ENCODE results near the gene LOXHD1.

Gene LOXHD1

DNA sequence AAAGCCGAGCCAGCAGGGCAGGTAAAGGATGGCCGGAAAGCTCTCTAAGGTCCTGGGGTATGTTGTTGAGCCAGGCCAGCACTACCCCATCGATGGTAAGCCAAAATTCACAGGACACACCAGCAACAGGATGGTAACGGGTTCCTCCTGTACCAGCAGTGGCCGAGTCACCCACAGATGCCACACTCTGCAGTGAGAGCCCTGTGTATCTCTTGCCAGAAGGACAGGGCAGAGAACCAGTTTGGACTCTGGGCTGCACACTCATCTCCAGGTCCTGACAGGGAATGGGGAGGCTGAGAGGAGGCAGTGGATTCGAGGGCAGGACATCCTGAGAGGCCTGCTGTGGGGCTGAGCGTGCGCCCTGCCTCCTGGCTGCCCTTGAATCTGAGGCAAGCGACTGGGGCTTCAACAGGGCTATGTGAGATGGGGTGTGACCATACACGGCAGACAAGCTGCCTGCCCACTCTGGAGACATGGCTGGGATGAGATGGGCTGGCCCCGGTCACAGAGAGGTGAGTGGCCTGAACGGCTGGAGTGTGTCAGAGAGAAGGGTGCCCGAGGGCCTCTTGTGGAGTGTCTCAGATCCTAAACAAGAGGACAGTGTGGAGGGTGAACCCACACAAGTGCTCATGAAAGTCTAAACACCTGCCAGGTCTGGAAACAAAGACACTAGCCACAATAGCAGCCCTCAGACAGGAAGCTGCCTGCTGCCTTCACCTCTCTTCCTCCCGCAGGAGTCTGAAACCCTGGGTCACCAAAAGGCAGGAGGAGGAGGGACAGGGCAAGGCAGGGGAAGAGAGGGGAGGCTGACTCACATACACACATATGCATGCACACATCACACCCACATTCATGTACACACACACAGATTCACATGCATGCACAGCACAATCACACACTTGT lies 182.3 kb downstream of the LOXHD1 start:
- no peak for DNase-seq

DNA sequence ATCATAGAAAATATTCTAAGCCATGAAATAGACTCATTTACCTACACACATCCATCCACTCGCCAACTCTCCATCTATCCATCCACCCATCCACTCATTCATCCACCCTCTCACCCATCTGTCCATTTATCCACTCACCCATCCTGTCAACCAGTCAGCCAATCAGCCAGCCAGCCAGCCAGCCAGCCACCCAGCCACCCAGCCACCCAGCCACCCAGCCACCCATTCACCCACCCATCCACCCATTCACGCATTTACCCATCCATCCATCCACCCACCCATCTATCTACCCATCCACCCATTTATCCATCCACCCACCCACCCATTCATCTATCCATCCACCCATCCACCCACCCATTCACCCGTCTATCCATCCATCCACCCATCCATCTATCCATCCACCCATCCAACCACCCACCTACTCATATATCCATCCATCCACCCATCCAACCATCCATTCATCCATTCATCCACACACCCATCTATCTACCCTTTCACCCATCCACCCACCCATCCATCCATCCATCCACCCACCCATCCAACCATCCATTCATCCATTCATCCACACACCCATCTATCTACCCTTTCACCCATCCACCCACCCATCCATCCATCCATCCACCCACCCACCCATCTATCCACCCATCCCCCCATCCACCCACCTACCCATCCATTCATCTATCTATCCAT lies 185.1 kb downstream of the LOXHD1 start:
- DNase-seq: no peak

DNA sequence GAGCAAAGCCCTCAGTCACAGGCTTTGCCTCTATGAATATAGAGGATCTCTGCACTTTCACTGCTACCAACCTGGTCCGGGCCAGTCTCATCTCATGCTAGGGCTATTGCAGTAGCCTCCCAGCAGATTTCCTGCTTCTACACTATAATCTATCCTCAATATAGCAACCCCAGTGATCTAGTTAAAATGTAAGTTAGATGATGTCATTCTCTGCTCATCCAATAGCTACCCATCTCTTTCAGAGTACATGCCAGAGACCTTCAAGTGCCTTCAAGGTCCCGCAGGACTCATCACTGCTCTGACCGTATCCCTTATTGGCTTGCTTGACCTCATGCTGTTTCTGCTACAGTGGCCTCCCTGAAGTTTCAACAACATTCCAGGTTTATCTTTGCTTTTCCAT lies 186.3 kb downstream of the LOXHD1 start:
- DNase-seq: no peak

- DNase-seq: no peak
These were observed 187.7 kb downstream of the LOXHD1 start for GRCh38 chr18:46469186-46469915.

- DNase-seq: no peak
These were observed 188.4 kb downstream of the LOXHD1 start for GRCh38 chr18:46468426-46469180.

DNA sequence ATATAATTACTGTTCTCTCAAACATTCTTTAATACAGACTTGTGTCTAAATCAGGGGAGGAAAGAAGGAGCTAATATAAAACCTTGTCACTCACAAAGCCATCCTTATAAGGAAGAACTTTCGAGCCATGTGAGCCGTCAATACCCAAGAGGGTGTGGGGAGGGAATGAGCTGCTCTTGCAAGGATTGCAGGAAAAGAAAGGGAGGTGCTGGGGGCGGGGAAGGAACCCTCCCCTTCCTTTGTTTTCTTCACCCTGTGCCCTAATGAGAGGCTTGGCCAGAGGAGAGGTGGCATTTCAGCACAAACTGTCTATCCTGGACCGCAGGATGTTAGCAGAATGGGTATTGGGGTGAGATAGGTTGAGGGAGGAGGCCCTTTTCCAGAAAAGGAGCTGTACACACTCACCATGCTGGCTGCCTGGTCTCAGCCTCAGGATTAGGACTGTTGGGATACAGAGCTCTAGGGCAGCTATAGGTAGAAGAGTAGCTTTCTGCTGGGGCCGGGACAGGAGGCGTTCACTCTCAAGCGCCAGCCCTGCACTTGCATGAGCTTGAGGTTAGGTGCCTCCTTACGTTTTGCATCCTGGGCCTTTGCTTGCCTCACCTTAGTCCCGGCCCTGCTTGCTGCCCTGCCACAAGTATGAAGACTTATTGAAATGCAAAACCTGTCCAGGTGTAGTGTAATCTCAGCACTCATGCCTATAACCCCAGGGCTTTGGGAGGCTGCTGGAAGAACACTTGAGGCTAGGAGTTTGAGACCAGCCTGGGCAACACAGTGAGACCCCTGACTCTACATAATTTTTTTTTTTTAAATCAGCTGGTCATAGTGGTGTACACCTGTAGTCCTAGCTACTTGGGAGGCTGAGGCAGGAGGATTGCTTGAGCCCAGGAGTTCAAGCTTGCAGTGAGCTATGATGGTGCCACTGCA lies 190.5 kb downstream of the LOXHD1 start:
- no peak for DNase-seq

DNA sequence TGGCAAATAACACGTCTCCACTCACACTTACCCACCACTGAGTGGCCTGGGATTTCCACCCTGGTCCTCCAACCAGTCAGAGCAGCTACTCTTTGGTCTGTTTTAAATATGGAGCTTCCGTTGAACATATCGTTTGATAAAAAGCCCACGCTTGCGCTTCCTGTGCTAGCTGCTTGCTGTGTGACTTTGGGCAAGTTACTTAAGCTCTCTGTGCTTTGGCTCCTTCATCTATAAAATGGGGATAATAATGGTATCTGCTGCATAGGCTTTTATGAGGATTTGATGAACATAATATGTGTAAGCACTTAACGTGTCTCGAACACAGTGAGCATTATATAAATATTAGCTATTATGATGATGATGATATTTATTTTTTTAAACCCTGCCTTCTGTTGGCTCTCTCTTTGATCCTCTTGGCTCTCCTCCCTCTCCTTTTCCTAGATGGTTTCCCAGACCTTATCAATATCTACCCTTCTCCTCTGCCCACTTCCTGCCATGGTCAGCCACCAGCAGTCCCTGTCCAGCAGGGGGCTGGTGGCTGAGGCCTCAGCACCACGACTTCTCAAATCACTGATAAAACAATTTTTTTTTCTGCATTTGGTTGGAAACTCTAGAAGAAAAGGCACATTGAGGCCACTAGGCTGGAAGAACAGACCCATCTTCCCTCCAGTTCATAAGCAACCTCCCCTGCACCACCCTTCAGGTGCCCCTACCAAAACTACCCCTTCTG lies 191.9 kb downstream of the LOXHD1 start:
- DNase-seq: no peak

DNA sequence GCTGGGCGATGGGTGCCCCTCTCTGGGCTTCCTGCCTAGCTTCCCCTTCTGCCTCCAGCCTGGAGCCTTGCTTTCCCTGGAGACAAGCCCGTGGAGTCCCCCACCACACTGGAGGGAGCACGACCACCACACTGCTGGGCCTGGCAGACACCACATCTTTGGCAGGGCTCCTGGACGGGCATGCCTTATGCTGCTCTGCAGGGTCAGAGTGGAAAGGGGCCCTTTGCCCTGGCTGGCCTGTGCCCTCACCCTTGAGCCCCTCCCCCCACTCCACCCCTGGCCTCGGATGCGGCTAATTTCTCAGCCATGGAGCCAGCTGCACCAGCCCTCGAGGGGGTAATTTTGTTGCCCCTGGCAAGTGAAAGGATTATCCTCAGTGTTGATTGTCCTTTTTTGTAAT lies 194.5 kb downstream of the LOXHD1 start:
- no peak for DNase-seq

- DNase-seq: no peak
These were observed 195.0 kb downstream of the LOXHD1 start for GRCh38 chr18:46461993-46462392.

DNA sequence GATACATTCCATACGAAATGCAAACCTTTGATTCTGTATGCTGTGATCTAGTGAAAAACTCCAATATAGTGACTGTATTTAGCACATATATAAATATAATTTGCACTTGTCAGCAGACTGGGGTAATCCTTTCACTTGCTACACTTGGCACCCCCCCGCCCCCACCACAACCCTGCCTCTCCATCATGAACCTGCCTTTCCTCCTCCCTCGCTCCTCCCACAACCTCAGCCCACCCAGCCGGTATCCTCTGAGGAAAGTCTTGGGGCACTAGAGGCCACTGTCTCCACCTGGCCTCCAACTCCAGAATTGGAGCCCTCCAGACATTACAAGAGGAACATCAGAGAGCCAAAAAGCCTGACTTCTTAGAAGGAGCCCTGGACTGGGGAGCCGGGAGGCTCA lies 196.3 kb downstream of the LOXHD1 start:
- DNase-seq: no peak

DNA sequence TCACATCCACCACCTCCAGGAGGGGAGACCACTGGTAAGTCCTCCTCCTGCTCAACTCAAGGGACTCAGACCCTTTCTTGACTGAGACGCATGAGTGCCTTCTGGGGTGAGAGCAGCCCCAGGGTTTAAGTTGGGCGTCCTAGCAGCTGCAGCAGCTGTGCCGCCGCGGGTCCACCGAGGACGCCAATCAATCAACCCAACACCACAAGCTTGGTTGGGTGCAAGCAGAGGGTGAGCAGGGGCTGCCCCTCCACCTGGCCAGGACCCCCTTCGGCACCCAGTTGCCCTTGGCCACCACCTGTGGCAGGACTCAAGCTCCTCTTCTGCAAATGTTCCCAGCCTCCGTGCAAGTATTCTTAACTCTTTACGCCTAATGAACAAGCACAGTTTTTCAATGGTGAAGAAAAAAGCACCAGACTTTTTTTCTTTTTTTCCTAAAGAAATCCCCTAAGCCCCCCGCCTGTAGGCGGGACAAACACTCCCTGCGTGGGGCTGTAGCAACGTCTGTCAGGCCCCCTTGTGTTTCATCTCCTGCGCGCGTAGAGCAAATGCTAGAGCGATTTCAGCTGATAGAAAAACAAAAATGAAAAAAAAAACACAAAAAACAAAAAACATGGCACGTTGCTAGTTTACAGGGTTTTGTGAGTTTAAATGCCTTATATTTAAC lies 197.1 kb downstream of the LOXHD1 start:
- no peak for DNase-seq

DNA sequence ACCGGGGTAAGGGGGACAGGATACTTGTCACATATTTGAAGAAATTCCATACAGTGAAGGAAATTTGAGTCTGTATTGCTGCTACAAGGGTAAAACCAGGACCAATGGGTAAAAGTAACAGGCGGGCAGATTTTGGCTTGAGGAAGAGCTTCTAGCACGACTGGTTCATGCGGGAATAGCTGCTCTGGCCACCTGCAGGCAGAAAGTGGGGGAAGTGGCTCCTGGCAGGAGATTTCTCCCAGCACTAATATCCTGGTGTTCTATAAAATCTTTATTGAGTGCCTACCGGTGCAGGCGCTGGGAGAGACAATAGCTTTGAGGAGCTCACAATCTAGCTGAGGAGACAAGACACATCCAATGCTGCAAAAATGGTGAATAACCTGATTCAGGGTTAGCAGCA lies 198.5 kb downstream of the LOXHD1 start:
- DNase-seq: no peak

DNA sequence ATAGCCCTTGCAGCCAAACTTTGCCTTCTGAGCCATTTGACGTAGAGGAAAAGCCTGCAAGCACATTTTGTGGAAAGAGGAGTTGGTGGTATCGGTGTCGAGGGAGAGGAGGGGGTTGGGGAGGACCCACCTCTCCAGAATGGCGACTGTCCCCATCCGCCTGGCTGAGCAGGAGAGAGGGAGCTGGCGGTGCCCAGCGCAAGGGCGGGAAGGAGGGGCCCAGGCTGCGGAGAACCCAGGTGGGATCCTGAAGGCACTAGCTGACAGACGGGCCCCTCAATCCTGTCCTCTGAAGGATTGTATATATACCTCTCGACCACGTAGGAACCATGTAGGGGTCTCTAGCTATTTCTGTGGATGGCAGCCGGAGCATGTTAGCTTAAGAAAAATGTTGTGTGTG lies 200.3 kb downstream of the LOXHD1 start:
- no peak for DNase-seq

DNA sequence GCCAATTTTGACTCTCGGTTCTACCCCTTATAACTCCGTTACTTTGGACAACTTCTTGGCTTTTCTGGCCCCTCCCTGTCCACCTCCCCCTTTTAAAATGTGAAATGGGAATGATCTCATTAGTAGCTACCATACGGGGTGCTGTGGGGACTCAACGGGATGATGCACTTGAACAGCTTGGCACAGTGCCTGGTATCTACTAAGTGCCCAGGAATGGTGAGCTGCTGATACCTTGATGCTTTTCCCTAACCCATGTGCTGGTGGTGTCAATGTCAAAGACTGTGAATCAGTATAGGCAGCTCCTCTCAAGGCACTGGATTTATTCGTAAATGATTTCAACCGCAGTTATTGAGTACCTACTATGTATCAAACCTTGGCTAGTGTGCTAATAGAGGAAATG lies 204.2 kb downstream of the LOXHD1 start:
- no peak for DNase-seq

GRCh38 chr18:46449499-46449898 lies 207.5 kb downstream of the LOXHD1 start:
- DNase-seq: no peak

DNA sequence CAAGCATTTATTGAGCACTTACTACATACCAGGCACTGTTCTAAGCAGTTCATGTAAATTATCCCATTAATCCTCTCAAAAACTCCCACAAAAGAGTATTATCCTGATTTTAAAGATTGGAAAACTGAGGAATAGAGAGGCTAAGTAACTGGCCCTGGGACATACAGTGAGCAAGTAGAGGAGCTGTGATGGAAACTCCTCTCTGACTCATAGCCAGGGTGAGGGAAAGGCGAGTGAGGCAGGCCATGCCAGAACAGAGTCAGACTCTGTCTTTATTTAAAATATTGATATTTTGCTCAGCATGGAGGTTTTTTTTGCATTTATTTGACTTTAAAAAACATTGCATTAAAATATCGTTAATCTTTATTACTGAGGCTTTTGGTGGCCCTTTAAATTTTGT lies 208.0 kb downstream of the LOXHD1 start:
- no peak for DNase-seq

DNA sequence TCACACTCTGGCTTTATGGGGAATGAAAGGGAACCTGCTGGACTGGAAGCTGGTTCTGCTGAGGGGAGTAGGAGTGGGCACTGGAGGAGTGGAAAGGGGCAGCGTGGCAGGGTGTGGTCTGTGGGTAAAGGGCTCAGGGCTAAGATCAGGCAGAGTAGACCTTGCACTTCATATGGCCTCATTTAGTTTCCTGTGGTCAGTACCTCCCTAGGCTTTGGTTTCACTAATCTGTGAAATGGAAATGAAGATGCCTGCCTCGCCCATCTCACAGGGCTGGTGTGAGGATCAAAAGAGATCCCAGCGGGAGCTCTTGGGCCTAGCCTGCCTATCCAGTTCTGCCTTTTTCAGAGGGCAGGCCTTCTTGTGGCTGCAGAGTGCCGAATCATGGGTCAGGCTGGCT lies 208.7 kb downstream of the LOXHD1 start:
- no peak for DNase-seq

- DNase-seq: no peak
These were observed 209.2 kb downstream of the LOXHD1 start for GRCh38 chr18:46447792-46448191.

DNA sequence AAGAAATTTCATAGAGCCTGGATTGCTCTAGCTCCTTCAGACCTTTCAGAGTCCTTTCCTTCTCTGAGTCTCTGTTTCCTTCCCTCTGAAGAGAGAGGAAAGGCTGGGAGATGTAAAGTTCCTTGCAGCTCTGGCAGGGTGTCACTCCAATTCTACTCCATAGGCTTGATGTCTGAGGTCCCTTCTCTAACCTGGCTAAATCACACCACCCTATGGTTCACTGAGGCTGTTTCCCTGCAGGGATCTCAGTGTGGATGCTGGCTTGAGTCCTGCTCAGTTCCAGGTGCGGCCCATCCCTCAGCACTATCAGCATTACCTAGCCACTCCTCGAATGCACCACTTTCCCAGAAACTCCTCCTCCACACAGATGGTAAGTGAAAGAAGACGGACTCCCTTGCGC lies 209.7 kb downstream of the LOXHD1 start:
- no peak for DNase-seq

- DNase-seq: no peak
These were observed 211.3 kb downstream of the LOXHD1 start for GRCh38 chr18:46445522-46446313.

Data from activated CD4-positive, alpha-beta T cell treated with anti-CD3 and anti-CD28 coated beads, Interleukin-2, amount 50 U/mL, for 48 hours (primary cell).